Mammary epithelial cell (primary cell): ENCODE measurements around the gene ATP6V1C2.

Experiments
- CTCF ChIP-seq, 2 donors: IDR thresholded peaks in 1 of 2; conservative IDR thresholded peaks in 1 of 2; 2 replicates each; pipeline ENCODE4 v1.5.1; 2011 to 2012; ENCODE audit warnings: inconsistent platforms in 2 of 2, low read length in 2 of 2, mild to moderate bottlenecking in 2 of 2, control low read depth in 1 of 2, low read depth in 1 of 2; ENCODE audit not compliant: insufficient read depth in 1 of 2; ENCODE audit errors: extremely low read depth in 1 of 2
- EZH2 ChIP-seq: IDR thresholded peaks from 2 replicates; pipeline ENCODE4 v1.6.1; 2012; ENCODE audit warnings: low read length, inconsistent platforms, borderline replicate concordance

DNA sequence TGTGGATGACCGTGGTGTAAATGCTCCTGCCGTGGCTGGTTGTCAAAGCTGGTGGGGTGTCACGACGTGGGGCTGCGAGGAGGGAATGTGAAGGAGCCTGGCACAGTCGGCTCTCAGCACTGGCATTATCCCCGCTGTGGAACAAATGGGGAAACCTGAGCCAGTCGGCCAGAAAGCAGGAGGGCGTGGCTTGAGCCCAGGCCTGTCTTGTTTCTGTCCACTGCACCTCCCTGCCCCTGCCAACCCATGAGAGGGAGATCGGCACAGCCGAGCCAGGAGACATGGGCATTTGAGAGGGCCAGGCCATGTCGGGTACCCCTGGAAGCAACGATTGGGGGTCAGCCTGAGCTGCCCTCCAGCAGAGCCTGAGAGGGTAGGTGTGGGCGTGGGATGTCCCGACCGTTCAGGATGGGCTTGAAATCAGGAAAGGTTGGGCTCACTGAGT, 46.7 kb downstream of the ATP6V1C2 start:
- no peak for TF ChIP-seq CTCF (conservative IDR thresholded peaks at IDR 0.05 in 1 of 2, IDR thresholded peaks at IDR 0.05 in 1 of 2; ENCODE audit: extremely low read depth in 1 of 2, insufficient read depth in 1 of 2, low read depth in 1 of 2, low read length in 2 of 2)
- TF ChIP-seq EZH2: no peak
